Mammary epithelial cell (primary cell): ENCODE data around the gene ZNF507.

Experiments used
- CTCF ChIP-seq, 2 donors: IDR thresholded peaks in 1 of 2; conservative IDR thresholded peaks in 1 of 2; 2 replicates each; pipeline ENCODE4 v1.5.1; 2011 to 2012; ENCODE audit warnings: inconsistent platforms in 2 of 2, low read length in 2 of 2, mild to moderate bottlenecking in 2 of 2, control low read depth in 1 of 2, low read depth in 1 of 2; ENCODE audit not compliant: insufficient read depth in 1 of 2; ENCODE audit errors: extremely low read depth in 1 of 2
- EZH2 ChIP-seq: IDR thresholded peaks from 2 replicates; pipeline ENCODE4 v1.6.1; 2012; ENCODE audit warnings: low read length, inconsistent platforms, borderline replicate concordance

GRCh38 chr19:32368787-32369186 is 23.4 kb downstream of the ZNF507 start:
- TF ChIP-seq CTCF (conservative IDR thresholded peaks at IDR 0.05 in 1 of 2, IDR thresholded peaks at IDR 0.05 in 1 of 2; ENCODE audit: extremely low read depth in 1 of 2, insufficient read depth in 1 of 2, low read depth in 1 of 2, low read length in 2 of 2) = no peak
- TF ChIP-seq EZH2 = no peak
